HG02623 (cell line): ENCODE measurements around the gene SLC48A1.

Experiments
- ATAC-seq: cut with Tn5 transposase; IDR thresholded peaks from one replicate; pipeline ENCODE4 v1.9.1; 2021; ENCODE audit warnings: moderate library complexity; ENCODE audit not compliant: unreplicated experiment

The SLC48A1 gene

GRCh38 chr12:47776471-47777143 lies 3.6 kb downstream of the SLC48A1 start:
- no peak for ATAC-seq

GRCh38 chr12:47777151-47777550 lies 4.1 kb downstream of the SLC48A1 start:
- ATAC-seq, result no peak

- no peak for ATAC-seq
Measured at GRCh38 chr12:47777741-47778558, 4.9 kb downstream of the SLC48A1 start.

GRCh38 chr12:47778881-47779280 lies 5.8 kb downstream of the SLC48A1 start:
- no peak for ATAC-seq

- peak; percentile 72 for ATAC-seq
Measured at GRCh38 chr12:47779301-47779942, 6.4 kb downstream of the SLC48A1 start.

- ATAC-seq, result no peak
Measured at GRCh38 chr12:47779943-47780504, 7.0 kb downstream of the SLC48A1 start.

GRCh38 chr12:47781479-47782371 lies 8.7 kb downstream of the SLC48A1 start:
- ATAC-seq, result no peak

- ATAC-seq, result no peak
Measured at GRCh38 chr12:47782372-47782770, 9.3 kb downstream of the SLC48A1 start.

GRCh38 chr12:47783024-47783755 lies 10.2 kb downstream of the SLC48A1 start:
- no peak for ATAC-seq

- no peak for ATAC-seq
Measured at GRCh38 chr12:47783821-47784819, 11.1 kb downstream of the SLC48A1 start.

- ATAC-seq, result no peak
Measured at GRCh38 chr12:47785036-47785886, 12.2 kb downstream of the SLC48A1 start.

GRCh38 chr12:47785887-47786661 lies 13.0 kb downstream of the SLC48A1 start:
- no peak for ATAC-seq

GRCh38 chr12:47786662-47787280 lies 13.7 kb downstream of the SLC48A1 start:
- ATAC-seq, result no peak

GRCh38 chr12:47787596-47788319 lies 14.7 kb downstream of the SLC48A1 start:
- ATAC-seq, result no peak

- no peak for ATAC-seq
Measured at GRCh38 chr12:47789141-47789540, 16.1 kb downstream of the SLC48A1 start.
